RWPE2 (cell line): Measurements from ENCODE around the gene FCAR.
"Not testable (repeated sequence)": the region's sequence is repeated elsewhere in the genome, so short reads cannot be mapped to it uniquely, and the experiment has no call there.

Experiments used
- ATAC-seq: fragments of 200-7000 bp; cut with Tn5 transposase; 3 replicates; pipeline ENCODE4 v1.9.1; 2021; ENCODE audit warnings: low read depth
- DNase-seq: peaks from one replicate; pipeline ENCODE4 v3.0.0-alpha.2; 2020; ENCODE audit warnings: low spot score
- H3K27ac ChIP-seq: fragments of 450-650 bp; 2 replicates; pipeline ENCODE4 v1.5.1; 2017; ENCODE audit warnings: mild to moderate bottlenecking; ENCODE audit not compliant: poor library complexity, severe bottlenecking
- H3K27me3 ChIP-seq: fragments of 250-450 bp; sonication (Bioruptor Pico); 2 replicates; pipeline ENCODE4 v1.5.1; 2021; ENCODE audit warnings: mild to moderate bottlenecking, moderate library complexity; ENCODE audit not compliant: insufficient read depth, poor library complexity, severe bottlenecking
- H3K36me3 ChIP-seq: fragments of 250-450 bp; sonication (Bioruptor Pico); 2 replicates; pipeline ENCODE4 v1.5.1; 2020; ENCODE audit warnings: low read depth, mild to moderate bottlenecking, moderate library complexity
- H3K4me1 ChIP-seq: fragments of 250-450 bp; sonication (Bioruptor Pico); 2 replicates; pipeline ENCODE4 v1.5.1; 2021; ENCODE audit warnings: mild to moderate bottlenecking, moderate library complexity; ENCODE audit not compliant: insufficient read depth, poor library complexity, severe bottlenecking
- H3K4me3 ChIP-seq: fragments of 250-450 bp; sonication (Bioruptor Pico); 2 replicates; pipeline ENCODE4 v1.5.1; 2021; ENCODE audit warnings: mild to moderate bottlenecking, moderate library complexity; ENCODE audit not compliant: severe bottlenecking
- H3K9me3 ChIP-seq: fragments of 250-450 bp; sonication (Bioruptor Pico); 2 replicates; pipeline ENCODE4 v1.5.1; 2021; ENCODE audit warnings: mild to moderate bottlenecking, moderate library complexity; ENCODE audit not compliant: severe bottlenecking
- TF ChIP-seq, protein P1 (sequence below): fragments of 450-650 bp; IDR thresholded peaks from one replicate; pipeline ENCODE4 v1.5.1; 2017; ENCODE audit warnings: mild to moderate bottlenecking, moderate library complexity; ENCODE audit not compliant: poor library complexity, severe bottlenecking

The FCAR gene

DNA sequence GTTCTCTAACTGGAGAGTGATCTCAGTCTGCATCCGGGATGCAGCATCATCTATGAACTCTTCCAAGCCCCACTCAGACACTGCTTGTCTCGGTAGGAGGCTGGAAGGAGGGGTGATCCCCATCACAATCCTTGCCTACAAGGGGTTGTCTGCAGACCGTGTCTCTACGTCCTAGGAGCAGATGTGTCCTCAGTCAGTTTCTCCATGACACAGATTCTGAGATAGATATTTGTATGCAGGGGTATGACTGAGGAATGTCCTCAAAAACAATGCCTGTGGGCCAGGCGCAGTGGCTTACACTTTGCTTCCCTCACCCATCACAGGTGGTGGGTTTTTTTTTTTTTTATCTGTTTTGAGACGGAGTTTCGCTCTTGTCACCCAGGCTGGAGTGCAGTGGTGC, 32.8 kb downstream of the FCAR start:
- H3K27me3 ChIP-seq, result no peaks in the 10 kb centered on the region
- H3K27ac ChIP-seq, result no peak overlapping the region
- no peaks in the 10 kb centered on the region for H3K36me3 ChIP-seq
- H3K4me1 ChIP-seq, result no peaks in the 10 kb centered on the region
- TF ChIP-seq, protein P1, sequence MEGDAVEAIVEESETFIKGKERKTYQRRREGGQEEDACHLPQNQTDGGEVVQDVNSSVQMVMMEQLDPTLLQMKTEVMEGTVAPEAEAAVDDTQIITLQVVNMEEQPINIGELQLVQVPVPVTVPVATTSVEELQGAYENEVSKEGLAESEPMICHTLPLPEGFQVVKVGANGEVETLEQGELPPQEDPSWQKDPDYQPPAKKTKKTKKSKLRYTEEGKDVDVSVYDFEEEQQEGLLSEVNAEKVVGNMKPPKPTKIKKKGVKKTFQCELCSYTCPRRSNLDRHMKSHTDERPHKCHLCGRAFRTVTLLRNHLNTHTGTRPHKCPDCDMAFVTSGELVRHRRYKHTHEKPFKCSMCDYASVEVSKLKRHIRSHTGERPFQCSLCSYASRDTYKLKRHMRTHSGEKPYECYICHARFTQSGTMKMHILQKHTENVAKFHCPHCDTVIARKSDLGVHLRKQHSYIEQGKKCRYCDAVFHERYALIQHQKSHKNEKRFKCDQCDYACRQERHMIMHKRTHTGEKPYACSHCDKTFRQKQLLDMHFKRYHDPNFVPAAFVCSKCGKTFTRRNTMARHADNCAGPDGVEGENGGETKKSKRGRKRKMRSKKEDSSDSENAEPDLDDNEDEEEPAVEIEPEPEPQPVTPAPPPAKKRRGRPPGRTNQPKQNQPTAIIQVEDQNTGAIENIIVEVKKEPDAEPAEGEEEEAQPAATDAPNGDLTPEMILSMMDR, result no peak
- ATAC-seq, result no peak
- H3K4me3 ChIP-seq, result no peak overlapping the region
- no peak for DNase-seq
- H3K9me3 ChIP-seq, result no peaks in the 10 kb centered on the region

DNA sequence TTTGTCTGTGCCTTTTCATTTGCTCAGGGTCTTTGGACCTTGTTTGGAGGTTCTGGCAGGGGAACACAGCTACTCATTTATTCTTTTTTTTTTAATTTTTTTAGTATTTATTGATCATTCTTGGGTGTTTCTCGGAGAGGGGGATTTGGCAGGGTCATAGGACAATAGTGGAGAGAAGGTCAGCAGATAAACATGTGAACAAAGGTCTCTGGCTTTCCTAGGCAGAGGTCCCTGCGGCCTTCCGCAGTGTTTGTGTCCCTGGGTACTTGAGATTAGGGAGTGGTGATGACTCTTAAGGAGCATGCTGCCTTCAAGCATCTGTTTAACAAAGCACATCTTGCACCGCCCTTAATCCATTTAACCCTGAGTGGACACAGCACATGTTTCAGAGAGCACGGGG, 33.9 kb downstream of the FCAR start:
- H3K27ac ChIP-seq, H3K36me3 ChIP-seq, DNase-seq, H3K27me3 ChIP-seq, H3K4me1 ChIP-seq, H3K9me3 ChIP-seq, ATAC-seq, H3K4me3 ChIP-seq: not testable (repeated sequence)

DNA sequence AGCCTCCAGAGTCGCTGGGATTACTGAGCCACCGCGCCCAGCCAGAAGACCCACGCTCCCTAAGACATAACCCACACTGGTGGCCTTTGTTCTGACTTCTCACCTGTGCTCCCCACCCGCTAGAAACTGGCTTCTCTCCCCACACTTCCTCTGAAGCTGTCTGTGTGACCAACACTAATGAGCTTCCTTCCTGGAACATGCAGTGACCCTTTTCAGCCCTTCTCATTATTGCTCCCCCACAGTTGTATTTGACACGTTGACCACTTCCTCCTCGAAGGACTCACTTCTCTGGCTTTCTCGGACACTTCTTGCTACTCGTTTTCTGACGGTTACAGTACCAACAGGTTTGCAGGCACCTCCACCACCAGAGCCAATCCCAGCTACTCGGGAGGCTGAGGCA, 42.8 kb downstream of the FCAR start:
- DNase-seq, result no peak
- no peak for ATAC-seq
- TF ChIP-seq, protein P1, result no peak
- Histone ChIP-seq H3K27ac (no peak overlapping the region), H3K4me3 (no peak overlapping the region), H3K27me3 (no peaks in the 10 kb centered on the region), H3K36me3 (no peaks in the 10 kb centered on the region), H3K4me1 (no peaks in the 10 kb centered on the region), H3K9me3 (no peaks in the 10 kb centered on the region)

DNA sequence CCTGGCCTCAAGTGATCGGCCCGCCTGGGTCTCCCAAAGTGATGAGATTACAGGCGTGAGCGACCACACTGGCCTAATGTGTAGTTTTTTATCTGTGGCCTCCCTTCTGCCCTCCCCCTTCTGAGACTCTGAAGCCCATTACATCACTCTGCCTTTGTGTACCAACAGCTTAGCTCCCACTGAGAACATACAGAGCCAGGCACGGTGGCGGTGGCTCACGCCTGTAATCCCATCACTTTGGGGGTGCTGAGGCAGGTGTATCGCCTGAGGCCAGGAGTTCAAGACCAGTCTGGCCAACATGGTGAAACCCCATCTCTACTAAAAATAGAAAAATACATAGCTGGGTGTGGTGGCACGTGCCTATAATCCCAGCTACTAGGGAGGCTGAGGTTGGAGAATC, 44.5 kb downstream of the FCAR start:
- Histone ChIP-seq H3K4me1 (no peaks in the 10 kb centered on the region), H3K4me3 (no peak overlapping the region), H3K27me3 (no peaks in the 10 kb centered on the region), H3K9me3 (no peaks in the 10 kb centered on the region), H3K27ac (no peak overlapping the region), H3K36me3 (no peaks in the 10 kb centered on the region)
- TF ChIP-seq, protein P1, result no peak
- no peak for DNase-seq
- no peak for ATAC-seq

DNA sequence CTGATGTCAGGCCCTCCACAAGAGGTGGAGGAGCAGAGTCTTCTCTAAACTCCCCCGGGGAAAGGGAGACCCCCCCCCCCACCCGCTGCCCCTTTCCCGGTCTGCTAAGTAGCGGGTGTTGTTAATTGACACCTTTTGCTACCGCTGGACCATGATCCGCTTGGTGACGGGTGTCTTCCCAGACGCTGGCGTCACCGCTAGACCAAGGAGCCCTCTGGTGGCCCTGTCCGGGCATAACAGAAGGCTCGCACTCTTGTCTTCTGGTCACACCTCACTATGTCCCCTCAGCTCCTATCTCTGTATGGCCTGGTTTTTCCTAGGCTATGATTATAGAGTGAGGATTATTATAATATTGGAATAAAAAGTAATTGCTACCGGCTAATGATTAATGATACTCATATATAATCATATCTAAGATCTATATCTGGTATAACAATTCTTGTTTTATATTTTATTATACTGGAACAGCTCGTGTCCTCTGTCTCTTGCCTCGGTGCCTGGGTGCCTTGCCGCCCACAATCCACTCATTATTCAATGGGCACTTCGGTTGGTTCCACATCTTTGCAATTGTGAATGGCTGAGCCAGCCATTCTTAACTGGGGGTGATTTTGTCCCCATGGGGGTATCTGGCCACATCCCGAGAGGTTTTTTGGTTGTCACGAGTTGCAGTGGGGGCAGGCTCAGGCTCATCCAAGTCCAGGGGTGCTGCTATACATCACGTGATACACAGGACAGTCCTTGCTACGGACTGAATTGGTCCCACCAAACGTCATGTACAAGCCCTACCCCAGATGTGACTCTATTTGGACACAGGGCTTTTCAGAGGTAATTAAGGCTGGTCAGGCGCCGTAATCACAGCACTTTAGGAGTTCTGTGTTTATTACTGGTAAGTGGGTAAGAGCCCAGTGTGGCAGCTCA, 45.9 kb downstream of the FCAR start:
- ATAC-seq, H3K36me3 ChIP-seq, H3K27me3 ChIP-seq, H3K4me3 ChIP-seq, DNase-seq, H3K27ac ChIP-seq, H3K4me1 ChIP-seq, H3K9me3 ChIP-seq: not testable (repeated sequence)
- TF ChIP-seq, protein P1, result peak; percentile 73
